Neural progenitor cell (in vitro differentiated cells): ENCODE data around the gene ATOH7. TPM values are rescaled to one million over a fixed set of nuclear protein-coding genes. Genes with fewer than 3 reads are reported as not detected.

Experiments
- DNase-seq: peaks from one replicate; pipeline ENCODE4 v3.0.0-alpha.2; 2016; ENCODE audit warnings: low spot score
- H2AFZ ChIP-seq: fragments of 200-600 bp; sonication (generic); replicated peaks from 2 replicates; pipeline ENCODE4 v1.6.1; 2016; ENCODE audit warnings: antibody characterized with exemption
- H3F3A ChIP-seq: fragments of 200-600 bp; sonication (generic); 2 replicates; pipeline ENCODE4 v1.6.1; 2016; ENCODE audit warnings: antibody characterized with exemption, low read depth
- H3K27ac ChIP-seq: fragments of 200-600 bp; sonication (generic); 2 replicates; pipeline ENCODE4 v1.5.1; 2016; ENCODE audit warnings: mild to moderate bottlenecking
- H3K27me3 ChIP-seq: fragments of 200-600 bp; sonication (generic); 2 replicates; pipeline ENCODE4 v1.6.1; 2016; ENCODE audit warnings: mild to moderate bottlenecking, moderate library complexity
- H3K36me3 ChIP-seq: fragments of 200-600 bp; sonication (generic); 2 replicates; pipeline ENCODE4 v1.5.1; 2016
- H3K4me1 ChIP-seq: fragments of 200-600 bp; sonication (generic); 2 replicates; pipeline ENCODE4 v1.6.1; 2016; ENCODE audit warnings: mixed run types
- H3K4me2 ChIP-seq: fragments of 200-600 bp; sonication (generic); 2 replicates; pipeline ENCODE4 v1.6.1; 2016
- H3K4me3 ChIP-seq: fragments of 200-600 bp; sonication (generic); 2 replicates; pipeline ENCODE4 v1.5.1; 2016
- H3K79me2 ChIP-seq: fragments of 200-600 bp; sonication (generic); 2 replicates; pipeline ENCODE4 v1.6.1; 2016; ENCODE audit warnings: low read depth
- H3K9ac ChIP-seq: fragments of 200-600 bp; sonication (generic); 2 replicates; pipeline ENCODE4 v1.6.1; 2016
- H3K9me3 ChIP-seq: fragments of 200-600 bp; sonication (generic); 2 replicates; pipeline ENCODE4 v1.5.1; 2016; ENCODE audit warnings: low read depth
- H4K20me1 ChIP-seq: fragments of 200-600 bp; sonication (generic); 2 replicates; pipeline ENCODE4 v1.6.1; 2016; ENCODE audit warnings: low read depth
- H3K27ac Mint-ChIP-seq: 3 replicates; pipeline ENCODE4 v1.8.0; 2021; ENCODE audit warnings: mixed read lengths
- H3K27me3 Mint-ChIP-seq: 2 replicates; pipeline ENCODE4 v1.8.0; 2022; ENCODE audit warnings: low read depth, mild to moderate bottlenecking, inconsistent platforms, moderate library complexity, mixed read lengths; ENCODE audit not compliant: insufficient read depth
- H3K36me3 Mint-ChIP-seq: 3 replicates; pipeline ENCODE4 v1.8.0; 2021; ENCODE audit warnings: mixed read lengths
- H3K4me1 Mint-ChIP-seq: 3 replicates; pipeline ENCODE4 v1.8.0; 2021; ENCODE audit warnings: mixed read lengths
- H3K4me3 Mint-ChIP-seq: 3 replicates; pipeline ENCODE4 v1.8.0; 2021; ENCODE audit warnings: mild to moderate bottlenecking, moderate library complexity, mixed read lengths
- H3K9me3 Mint-ChIP-seq: 3 replicates; pipeline ENCODE4 v1.8.0; 2020; ENCODE audit warnings: mixed read lengths
- CTCF ChIP-seq: fragments of 200-600 bp; sonication (generic); IDR thresholded peaks from 2 replicates; pipeline ENCODE4 v1.5.1; 2017; ENCODE audit warnings: antibody characterized with exemption, mild to moderate bottlenecking
- EZH2 ChIP-seq: fragments of 200-600 bp; sonication (generic); IDR thresholded peaks from 2 replicates; pipeline ENCODE4 v1.6.1; 2017; ENCODE audit warnings: antibody characterized with exemption, mild to moderate bottlenecking, moderate library complexity
- EZH2phosphoT487 ChIP-seq: fragments of 200-600 bp; sonication (generic); IDR thresholded peaks from 2 replicates; pipeline ENCODE4 v1.6.1; 2017; ENCODE audit warnings: antibody characterized with exemption
- total RNA-seq: library from RNA; depleted of rRNA; stranded (reverse); fragments of >200 nt; gene quantifications from 2 replicates; pipeline ENCODE4 v1.2.3, GENCODE V29; 2015; ENCODE audit warnings: low replicate concordance

The ATOH7 gene
- total RNA-seq, 1 donor from 2014 or later, result not detected

DNA sequence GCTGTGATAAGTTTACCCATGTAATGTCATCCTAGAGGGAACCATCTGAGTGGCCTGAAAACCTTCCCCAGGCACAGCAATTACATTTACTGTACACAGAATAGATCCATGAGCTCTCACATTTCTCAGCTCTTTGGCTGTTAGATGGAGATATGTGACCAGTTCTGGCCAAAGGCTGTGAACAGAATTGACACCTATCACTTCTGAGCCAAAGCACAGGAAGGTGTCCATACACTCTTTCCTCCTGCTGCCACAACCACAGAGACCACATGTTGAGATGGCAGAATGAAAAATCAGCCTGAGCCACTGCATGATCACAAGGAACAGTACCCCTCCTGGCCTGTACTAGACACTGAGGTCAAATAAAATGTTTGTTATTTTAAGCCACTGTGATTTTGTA lies 44.3 kb upstream of the ATOH7 start:
- no peaks in the 10 kb centered on the region for H3K79me2 ChIP-seq
- Mint-ChIP-seq H3K27me3 (peaks cover 5% of the 10 kb centered on the region), H3K27ac (peak overlapping the region; percentile 78), H3K4me3 (no peak overlapping the region), H3K36me3 (peaks cover 10% of the 10 kb centered on the region), H3K4me1 (peaks cover 7% of the 10 kb centered on the region), H3K9me3 (peaks cover 45% of the 10 kb centered on the region)
- no peak overlapping the region for H3K27ac ChIP-seq
- no peak overlapping the region for H3K4me3 ChIP-seq
- H3K9me3 ChIP-seq, result peaks cover 9% of the 10 kb centered on the region
- H3K36me3 ChIP-seq, result no peaks in the 10 kb centered on the region
- H2AFZ ChIP-seq, result no peak overlapping the region
- no peak for DNase-seq
- no peak overlapping the region for H3K9ac ChIP-seq
- H3F3A ChIP-seq, result peaks cover 15% of the 10 kb centered on the region
- TF ChIP-seq EZH2, result no peak
- no peaks in the 10 kb centered on the region for H4K20me1 ChIP-seq
- no peak overlapping the region for H3K4me2 ChIP-seq
- peaks cover 8% of the 10 kb centered on the region for H3K27me3 ChIP-seq
- H3K4me1 ChIP-seq, result peaks cover 10% of the 10 kb centered on the region

- Mint-ChIP-seq H3K4me1 (peaks cover 13% of the 10 kb centered on the region), H3K27me3 (peaks cover 5% of the 10 kb centered on the region), H3K36me3 (peaks cover 10% of the 10 kb centered on the region), H3K9me3 (peaks cover 44% of the 10 kb centered on the region), H3K27ac (no peak overlapping the region), H3K4me3 (no peak overlapping the region)
- no peaks in the 10 kb centered on the region for H3K79me2 ChIP-seq
- H3K9ac ChIP-seq, result no peak overlapping the region
- H3K27me3 ChIP-seq, result peaks cover 8% of the 10 kb centered on the region
- no peak overlapping the region for H3K4me2 ChIP-seq
- H4K20me1 ChIP-seq, result no peaks in the 10 kb centered on the region
- peaks cover 21% of the 10 kb centered on the region for H3F3A ChIP-seq
- H3K27ac ChIP-seq, result no peak overlapping the region
- H3K36me3 ChIP-seq, result no peaks in the 10 kb centered on the region
- no peak for DNase-seq
- peaks cover 15% of the 10 kb centered on the region for H3K4me1 ChIP-seq
- H3K9me3 ChIP-seq, result peaks cover 9% of the 10 kb centered on the region
- TF ChIP-seq EZH2, result no peak
- no peak for TF ChIP-seq CTCF
- no peak for TF ChIP-seq EZH2phosphoT487
- no peak overlapping the region for H3K4me3 ChIP-seq
- H2AFZ ChIP-seq, result no peak overlapping the region
These were observed 43.8 kb upstream of the ATOH7 start for GRCh38 chr10:68275600-68276126.

DNA sequence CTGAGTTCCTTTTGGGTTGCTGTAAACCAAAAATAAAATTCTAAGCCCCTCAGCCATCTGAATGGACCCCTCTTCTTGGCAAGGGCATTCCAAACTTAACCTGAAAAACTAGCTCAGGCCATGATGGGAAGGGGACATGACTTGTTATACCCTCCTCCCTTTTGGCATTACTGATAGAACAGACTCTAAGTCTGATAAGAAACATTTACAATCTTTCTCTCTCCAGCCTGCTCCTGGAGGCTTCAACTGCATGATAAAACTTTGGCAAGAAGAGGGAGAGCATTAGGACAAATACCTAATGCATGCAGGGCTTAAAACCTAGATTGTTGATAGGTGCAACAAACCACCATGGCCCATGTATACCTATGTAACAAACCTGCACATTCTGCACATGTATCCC lies 40.9 kb upstream of the ATOH7 start:
- Mint-ChIP-seq H3K27me3 (peaks cover 6% of the 10 kb centered on the region), H3K4me3 (no peak overlapping the region), H3K9me3 (peaks cover 24% of the 10 kb centered on the region), H3K4me1 (peaks cover 18% of the 10 kb centered on the region), H3K27ac (no peak overlapping the region), H3K36me3 (peaks cover 5% of the 10 kb centered on the region)
- DNase-seq, result no peak
- Histone ChIP-seq H3K9ac (no peak overlapping the region), H2AFZ (no peak overlapping the region), H3K9me3 (peaks cover 9% of the 10 kb centered on the region), H3K4me3 (no peak overlapping the region), H3K4me1 (peaks cover 17% of the 10 kb centered on the region), H3K27ac (no peak overlapping the region), H3K36me3 (no peaks in the 10 kb centered on the region), H3K79me2 (no peaks in the 10 kb centered on the region), H3K27me3 (peaks cover 24% of the 10 kb centered on the region), H4K20me1 (no peaks in the 10 kb centered on the region), H3F3A (peaks cover 22% of the 10 kb centered on the region), H3K4me2 (no peak overlapping the region)
- no peak for TF ChIP-seq CTCF
- TF ChIP-seq EZH2phosphoT487, result no peak
- TF ChIP-seq EZH2, result no peak

DNA sequence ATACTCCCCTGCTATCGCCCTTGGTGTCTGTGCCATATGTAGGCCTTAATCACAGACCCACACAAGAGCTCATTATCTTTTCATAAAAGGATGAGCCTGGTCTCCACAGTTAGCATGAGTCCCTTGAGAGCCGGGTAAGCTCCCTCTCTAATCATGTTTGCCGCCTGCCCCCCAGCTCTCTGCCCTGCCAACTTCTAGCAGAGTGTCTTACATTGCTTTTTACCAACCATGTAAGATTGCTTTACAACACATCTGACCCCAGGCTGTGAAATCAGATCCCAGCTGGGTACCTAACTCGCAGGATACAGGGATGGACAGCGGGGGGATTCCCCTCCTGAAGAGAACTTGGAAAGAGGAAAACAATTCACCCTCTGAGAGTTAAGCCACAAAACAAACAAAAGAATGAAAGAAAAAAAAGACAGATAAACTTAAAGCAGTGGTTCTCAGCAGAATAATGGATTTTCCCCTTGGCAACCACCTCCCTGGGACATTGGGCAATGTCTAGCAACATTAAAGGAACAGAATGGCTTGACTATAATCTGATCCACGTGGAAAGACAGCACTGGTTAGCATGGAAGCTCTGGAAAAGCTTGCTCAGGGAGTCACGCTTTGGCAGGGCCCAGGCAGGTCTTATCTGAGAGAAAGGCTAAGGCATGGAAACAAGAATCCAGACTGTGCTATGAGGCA lies 39.4 kb upstream of the ATOH7 start:
- H3K27ac Mint-ChIP-seq, result peak overlapping the region; percentile 91

More for the DNA sequence above, 39.4 kb upstream of the ATOH7 start:
- H3K4me1 Mint-ChIP-seq, result peaks cover 18% of the 10 kb centered on the region
- H4K20me1 ChIP-seq, result no peaks in the 10 kb centered on the region
- H3K27ac ChIP-seq, result peak overlapping the region; percentile 73
- H3K27me3 ChIP-seq, result peaks cover 24% of the 10 kb centered on the region
- DNase-seq, result peak; percentile 81
- peaks cover 22% of the 10 kb centered on the region for H3F3A ChIP-seq
- H3K4me3 ChIP-seq, result no peak overlapping the region
- no peaks in the 10 kb centered on the region for H3K36me3 ChIP-seq
- H3K9me3 ChIP-seq, result no peaks in the 10 kb centered on the region
- H3K4me2 ChIP-seq, result peak overlapping the region; percentile 40
- peaks cover 9% of the 10 kb centered on the region for H3K27me3 Mint-ChIP-seq
- H3K9me3 Mint-ChIP-seq, result peaks cover 11% of the 10 kb centered on the region
- H3K9ac ChIP-seq, result no peak overlapping the region
- H2AFZ ChIP-seq, result no peak overlapping the region
- peaks cover 3% of the 10 kb centered on the region for H3K36me3 Mint-ChIP-seq
- peak; percentile 71 for TF ChIP-seq EZH2phosphoT487
- no peak for TF ChIP-seq CTCF
- peak; percentile 35 for TF ChIP-seq EZH2
- peaks cover 17% of the 10 kb centered on the region for H3K4me1 ChIP-seq
- peak overlapping the region; percentile 43 for H3K4me3 Mint-ChIP-seq
- H3K79me2 ChIP-seq, result no peaks in the 10 kb centered on the region
